Measurements from ENCODE around the gene HIPK3. TPM values are rescaled to one million over a fixed set of nuclear protein-coding genes. Genes with fewer than 3 reads are reported as not detected.

Gene HIPK3
- total and polyA plus RNA-seq, 9 of the 15 experiments (the other 6 are each of a cell fraction or from before 2014, with no cell fraction given) = 2.3 to 19.6 (median 7.5) TPM

GRCh38 chr11:33376331-33377310 is 119.4 kb downstream of the HIPK3 start:
- no peaks in the 10 kb centered on the region for H3K9me3 ChIP-seq (replicated peaks; ENCODE audit: control insufficient read depth, insufficient read depth, low read depth, low read length)
- H3K79me2 ChIP-seq (ENCODE audit: control insufficient read depth, insufficient read depth, low read length) = no peaks in the 10 kb centered on the region
- TF ChIP-seq KHSRP (IDR thresholded peaks at IDR 0.05) (no peak), PYGO2 (tag; IDR thresholded peaks at IDR 0.05) (no peak), SIN3B (IDR thresholded peaks at IDR 0.05; ENCODE audit: low read depth) (no peak), ZNF174 (CRISPR knock-in tag; IDR thresholded peaks at IDR 0.05) (no peak), ZFPM2 (CRISPR knock-in tag; IDR thresholded peaks at IDR 0.05) (no peak), ZNF780A (CRISPR knock-in tag; IDR thresholded peaks at IDR 0.05) (no peak), RBM17 (IDR thresholded peaks at IDR 0.05; ENCODE audit: borderline replicate concordance, low read depth, low read length) (no peak), NFATC3 (IDR thresholded peaks at IDR 0.05) (no peak), ZNF3 (CRISPR knock-in tag; IDR thresholded peaks at IDR 0.05) (no peak), CSDE1 (IDR thresholded peaks at IDR 0.05) (no peak), ZNF175 (CRISPR knock-in tag; IDR thresholded peaks at IDR 0.05; ENCODE audit: low read depth) (no peak), HLTF (IDR thresholded peaks at IDR 0.05) (no peak)
- no peak overlapping the region for H3K27ac ChIP-seq (ENCODE audit: extremely low read depth, low read depth, low read length)
- H3K9ac ChIP-seq (ENCODE audit: insufficient read depth in 1 of 2, low read depth in 2 of 2, low read length in 2 of 2) = no peak overlapping the region
- no peaks in the 10 kb centered on the region for H3K9me1 ChIP-seq (ENCODE audit: control insufficient read depth, insufficient read depth, low read length)
- H3K4me2 ChIP-seq (ENCODE audit: insufficient read depth, low read length) = no peak overlapping the region
- no peak overlapping the region for H3K4me3 ChIP-seq
- 19% methylated on average over 52 of the region's 106 CpGs for WGBS (ENCODE audit: insufficient coverage, low coverage, missing lambda C conversion rate)
- ChIA-PET CTCF (ENCODE audit: low intra/inter-chr PET ratio) (no interaction called here), POLR2A (no interaction called here)
- no peaks in the 10 kb centered on the region for H3K36me3 ChIP-seq (ENCODE audit: control insufficient read depth, insufficient read depth, low read length)
- ATAC-seq = no peak
- intact Hi-C loops (cut with micrococcal nuclease) (no loop called here), in situ Hi-C loops (cut with MboI) (no loop called here)
- no peak for DNase-seq (ENCODE audit: extremely low read depth in 1 of 4, low spot score in 3 of 4)
- FAIRE-seq = no peak
- no peaks in the 10 kb centered on the region for H4K20me1 ChIP-seq (replicated peaks; ENCODE audit: control insufficient read depth, insufficient read depth, low read length)
- no peak overlapping the region for H2AFZ ChIP-seq (ENCODE audit: low read depth, low read length)
- peaks cover 0 to 12% of the 10 kb centered on the region in 2 experiments; a peak in 2 of 5 replicates for H3K4me1 ChIP-seq (replicated peaks in 1 of 2; ENCODE audit: control insufficient read depth in 2 of 2, insufficient read depth in 2 of 2, low read length in 2 of 2)
- BruUV-seq (replicated peaks) = no TSS peak
- peaks cover 36 to 71% of the 10 kb centered on the region in 2 experiments; a peak in 4 of 5 replicates for H3K27me3 ChIP-seq (ENCODE audit: control insufficient read depth in 2 of 2, insufficient read depth in 2 of 2, low read length in 2 of 2)
